Spleen (tissue), 7 donors: ENCODE data around the gene C14orf132.

Experiments
- POLR2A ChIP-seq, 3 donors: fragments of 450-650 bp; IDR thresholded peaks; one replicate each; pipeline ENCODE4 v1.5.1; 2017; ENCODE audit warnings: antibody characterized with exemption in 3 of 3, mild to moderate bottlenecking in 1 of 3
- POLR2AphosphoS5 ChIP-seq, 3 donors: sonication (generic); formaldehyde crosslinking; IDR thresholded peaks; one replicate each; pipeline ENCODE4 v1.5.1; 2017; ENCODE audit warnings: antibody characterized with exemption in 3 of 3
- TF ChIP-seq, protein P1 (sequence below), 11 experiments: fragments of 200-600 bp in 7 of 11; fragments of 450-650 bp in 4 of 11; sonication (generic) in 4 of 11; IDR thresholded peaks in 8 of 11; conservative IDR thresholded peaks in 3 of 11; 1 replicate in 7 of 11; 2 replicates in 4 of 11; pipeline versions ENCODE4 v1.4.0 to v1.8.0; 2016 to 2021; ENCODE audit warnings: antibody characterized with exemption in 11 of 11, inconsistent platforms in 4 of 11, mild to moderate bottlenecking in 1 of 11
- donor health status: DM: no; HTN: no; CAD: no; lungs with moderate emphysema.
- donor health status: DM: no; HTN: no; CAD: no.
- donor health status: DM: no; HTN: no; CAD: no.

GRCh38 chr14:96059519-96060135, 20.5 kb downstream of the C14orf132 start:
- TF ChIP-seq, protein P1, sequence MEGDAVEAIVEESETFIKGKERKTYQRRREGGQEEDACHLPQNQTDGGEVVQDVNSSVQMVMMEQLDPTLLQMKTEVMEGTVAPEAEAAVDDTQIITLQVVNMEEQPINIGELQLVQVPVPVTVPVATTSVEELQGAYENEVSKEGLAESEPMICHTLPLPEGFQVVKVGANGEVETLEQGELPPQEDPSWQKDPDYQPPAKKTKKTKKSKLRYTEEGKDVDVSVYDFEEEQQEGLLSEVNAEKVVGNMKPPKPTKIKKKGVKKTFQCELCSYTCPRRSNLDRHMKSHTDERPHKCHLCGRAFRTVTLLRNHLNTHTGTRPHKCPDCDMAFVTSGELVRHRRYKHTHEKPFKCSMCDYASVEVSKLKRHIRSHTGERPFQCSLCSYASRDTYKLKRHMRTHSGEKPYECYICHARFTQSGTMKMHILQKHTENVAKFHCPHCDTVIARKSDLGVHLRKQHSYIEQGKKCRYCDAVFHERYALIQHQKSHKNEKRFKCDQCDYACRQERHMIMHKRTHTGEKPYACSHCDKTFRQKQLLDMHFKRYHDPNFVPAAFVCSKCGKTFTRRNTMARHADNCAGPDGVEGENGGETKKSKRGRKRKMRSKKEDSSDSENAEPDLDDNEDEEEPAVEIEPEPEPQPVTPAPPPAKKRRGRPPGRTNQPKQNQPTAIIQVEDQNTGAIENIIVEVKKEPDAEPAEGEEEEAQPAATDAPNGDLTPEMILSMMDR (IDR thresholded peaks at IDR 0.05 in 8 of 11, conservative IDR thresholded peaks at IDR 0.05 in 3 of 11) = no peak
- no peak for TF ChIP-seq POLR2AphosphoS5 (IDR thresholded peaks at IDR 0.05)
- no peak for TF ChIP-seq POLR2A (IDR thresholded peaks at IDR 0.05)
